ENCODE data around the gene SNAPC5. TPM values are rescaled to one million over a fixed set of nuclear protein-coding genes. Genes with fewer than 3 reads are reported as not detected.
A peak's percentile ranks its signal among the peaks of the same experiment; 100 is the strongest.

The SNAPC5 gene
- total RNA-seq, 1 donor from 2014 or later = 25.3 TPM

DNA sequence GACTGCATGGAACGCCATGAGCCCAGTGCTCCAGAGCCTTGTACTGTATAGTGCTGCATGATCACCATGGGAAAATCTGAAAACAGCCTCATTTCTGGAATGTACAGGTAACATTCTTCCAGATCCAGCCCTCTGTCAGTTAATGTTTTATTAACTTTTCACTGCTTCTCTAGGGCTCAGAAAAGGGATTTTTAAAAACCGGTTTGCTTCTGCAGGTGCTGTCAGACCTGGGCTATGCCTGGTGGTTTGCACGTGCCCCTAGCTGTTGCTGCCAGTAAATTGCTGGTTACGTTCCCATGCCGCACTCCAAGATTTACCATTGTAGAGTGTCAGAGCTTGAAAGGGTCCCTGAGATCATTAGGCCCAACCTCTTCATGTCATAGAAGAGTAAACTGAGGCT lies 9.0 kb downstream of the SNAPC5 start:
- Mint-ChIP-seq H3K27me3 (no peaks in the 10 kb centered on the region), H3K4me3 (no peak overlapping the region), H3K36me3 (peaks cover 6% of the 10 kb centered on the region), H3K4me1 (ENCODE audit: unreplicated experiment) (no peaks in the 10 kb centered on the region), H3K27ac (no peak overlapping the region), H3K9me3 (no peaks in the 10 kb centered on the region)
- no peak for DNase-seq (ENCODE audit: extremely low spot score, unreplicated experiment)
- TF ChIP-seq, protein P1, sequence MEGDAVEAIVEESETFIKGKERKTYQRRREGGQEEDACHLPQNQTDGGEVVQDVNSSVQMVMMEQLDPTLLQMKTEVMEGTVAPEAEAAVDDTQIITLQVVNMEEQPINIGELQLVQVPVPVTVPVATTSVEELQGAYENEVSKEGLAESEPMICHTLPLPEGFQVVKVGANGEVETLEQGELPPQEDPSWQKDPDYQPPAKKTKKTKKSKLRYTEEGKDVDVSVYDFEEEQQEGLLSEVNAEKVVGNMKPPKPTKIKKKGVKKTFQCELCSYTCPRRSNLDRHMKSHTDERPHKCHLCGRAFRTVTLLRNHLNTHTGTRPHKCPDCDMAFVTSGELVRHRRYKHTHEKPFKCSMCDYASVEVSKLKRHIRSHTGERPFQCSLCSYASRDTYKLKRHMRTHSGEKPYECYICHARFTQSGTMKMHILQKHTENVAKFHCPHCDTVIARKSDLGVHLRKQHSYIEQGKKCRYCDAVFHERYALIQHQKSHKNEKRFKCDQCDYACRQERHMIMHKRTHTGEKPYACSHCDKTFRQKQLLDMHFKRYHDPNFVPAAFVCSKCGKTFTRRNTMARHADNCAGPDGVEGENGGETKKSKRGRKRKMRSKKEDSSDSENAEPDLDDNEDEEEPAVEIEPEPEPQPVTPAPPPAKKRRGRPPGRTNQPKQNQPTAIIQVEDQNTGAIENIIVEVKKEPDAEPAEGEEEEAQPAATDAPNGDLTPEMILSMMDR (conservative IDR thresholded peaks at IDR 0.05) = no peak

DNA sequence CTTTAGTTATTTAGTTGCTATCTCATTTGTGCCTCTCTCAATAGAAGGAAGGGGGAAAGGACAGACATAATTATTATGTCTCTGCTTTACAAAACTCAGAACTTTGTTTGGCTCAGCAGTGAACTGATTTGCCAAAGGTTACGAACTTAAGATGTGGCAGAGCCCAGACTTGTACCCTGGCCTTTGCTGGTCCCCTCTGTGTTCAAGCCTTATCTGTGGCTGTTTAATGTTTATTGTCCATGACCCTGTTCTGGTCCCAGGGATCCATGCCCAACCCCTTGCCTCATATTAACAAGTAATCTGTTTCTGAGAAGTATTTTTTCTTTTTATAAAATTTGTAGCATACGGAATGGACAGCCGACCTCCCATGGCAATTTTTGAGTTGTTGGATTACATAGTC lies 10.7 kb downstream of the SNAPC5 start:
- no peaks in the 10 kb centered on the region for H3K27me3 Mint-ChIP-seq
- H3K4me3 Mint-ChIP-seq = no peak overlapping the region
- no peak overlapping the region for H3K27ac Mint-ChIP-seq
- H3K9me3 Mint-ChIP-seq = no peaks in the 10 kb centered on the region
- TF ChIP-seq, protein P1 (conservative IDR thresholded peaks at IDR 0.05) = no peak
- H3K36me3 Mint-ChIP-seq = peaks cover 15% of the 10 kb centered on the region
- H3K4me1 Mint-ChIP-seq (ENCODE audit: unreplicated experiment) = no peaks in the 10 kb centered on the region
- DNase-seq (ENCODE audit: extremely low spot score, unreplicated experiment) = no peak

DNA sequence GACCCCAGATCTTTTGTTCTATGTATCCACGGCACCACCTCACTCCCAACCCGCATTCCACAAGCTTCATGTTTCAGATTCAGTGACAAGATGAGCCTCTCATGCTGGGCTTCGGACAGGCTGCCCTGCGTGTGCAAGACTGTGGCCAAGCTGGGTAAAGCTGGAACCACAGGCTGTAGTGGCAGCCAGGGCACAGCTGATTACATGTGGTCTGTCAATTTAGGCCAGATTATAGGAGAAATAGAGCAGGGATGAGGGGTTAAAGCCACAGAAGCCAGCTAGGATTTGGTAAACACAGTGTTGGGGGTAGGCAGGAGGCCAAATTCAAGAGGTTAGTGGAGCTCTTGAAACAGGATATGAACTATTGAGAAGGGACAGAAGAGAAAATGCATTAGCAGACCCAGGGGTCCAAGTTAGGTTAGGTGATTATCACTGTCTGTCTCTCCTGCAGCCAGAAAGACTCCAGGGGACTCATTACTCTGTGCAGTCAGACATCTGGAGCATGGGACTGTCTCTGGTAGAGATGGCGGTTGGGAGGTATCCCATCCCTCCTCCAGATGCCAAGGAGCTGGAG lies 12.9 kb downstream of the SNAPC5 start:
- Mint-ChIP-seq H3K4me1 (ENCODE audit: unreplicated experiment) (no peaks in the 10 kb centered on the region), H3K36me3 (peaks cover 17% of the 10 kb centered on the region), H3K4me3 (no peak overlapping the region), H3K27ac (no peak overlapping the region), H3K27me3 (no peaks in the 10 kb centered on the region), H3K9me3 (no peaks in the 10 kb centered on the region)
- DNase-seq (ENCODE audit: extremely low spot score, unreplicated experiment) = no peak
- TF ChIP-seq, protein P1 (conservative IDR thresholded peaks at IDR 0.05) = no peak

DNA sequence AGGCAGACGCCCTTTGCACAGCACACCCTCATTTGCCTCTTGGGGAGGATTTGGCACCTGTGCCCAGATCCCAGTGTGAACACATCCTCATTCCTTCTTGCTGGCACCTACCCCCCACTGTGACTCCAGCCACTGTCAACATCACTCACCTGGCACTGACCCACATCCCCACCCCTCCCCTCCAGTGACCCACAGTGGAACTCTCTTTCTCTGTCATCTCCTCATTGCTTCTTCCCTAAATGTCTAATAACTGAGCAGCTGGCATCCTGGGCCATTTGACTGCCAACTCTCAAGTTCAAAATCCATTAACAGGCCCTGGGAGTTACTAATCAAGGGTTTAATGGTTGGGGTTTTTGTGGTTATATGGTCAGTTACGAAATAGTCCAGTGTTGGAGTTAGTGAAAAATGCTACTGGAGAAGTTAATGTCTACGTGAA lies 14.4 kb downstream of the SNAPC5 start:
- H3K9me3 Mint-ChIP-seq = no peaks in the 10 kb centered on the region
- no peak overlapping the region for H3K4me3 Mint-ChIP-seq
- TF ChIP-seq, protein P1 (conservative IDR thresholded peaks at IDR 0.05) = no peak
- no peak for DNase-seq (ENCODE audit: extremely low spot score, unreplicated experiment)
- no peaks in the 10 kb centered on the region for H3K4me1 Mint-ChIP-seq (ENCODE audit: unreplicated experiment)
- H3K27ac Mint-ChIP-seq = no peak overlapping the region
- no peaks in the 10 kb centered on the region for H3K27me3 Mint-ChIP-seq
- peaks cover 17% of the 10 kb centered on the region for H3K36me3 Mint-ChIP-seq

DNA sequence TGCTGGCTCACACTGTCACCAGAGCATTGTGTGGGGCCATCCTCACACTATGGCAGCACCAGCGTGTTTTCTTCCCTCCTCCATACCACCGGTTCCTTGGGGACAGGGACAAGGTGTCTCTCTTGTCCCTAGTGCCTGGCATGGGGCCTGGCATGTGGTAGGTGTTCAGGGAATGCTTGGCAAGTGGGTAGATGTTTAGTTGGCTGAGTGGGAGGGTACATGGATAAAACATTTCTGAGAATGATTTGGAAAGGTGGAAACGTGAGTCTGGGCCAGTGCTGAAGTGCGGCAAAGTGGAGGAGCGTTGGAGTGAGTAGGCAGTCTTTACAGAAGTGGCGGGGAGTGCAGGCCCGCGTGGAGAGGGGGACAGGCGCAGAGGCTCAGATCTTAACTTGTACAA lies 15.0 kb downstream of the SNAPC5 start:
- DNase-seq (ENCODE audit: extremely low spot score, unreplicated experiment) = no peak
- Mint-ChIP-seq H3K4me1 (ENCODE audit: unreplicated experiment) (no peaks in the 10 kb centered on the region), H3K4me3 (no peak overlapping the region), H3K27me3 (no peaks in the 10 kb centered on the region), H3K9me3 (no peaks in the 10 kb centered on the region), H3K27ac (peak overlapping the region; percentile 10), H3K36me3 (peaks cover 17% of the 10 kb centered on the region)
- TF ChIP-seq, protein P1 (conservative IDR thresholded peaks at IDR 0.05) = no peak
